Mucosa of descending colon (tissue), 3 donors: ENCODE data around the gene FRZB. TPM values are rescaled to one million over a fixed set of nuclear protein-coding genes. Genes with fewer than 3 reads are reported as not detected.

Source experiments
- ATAC-seq: fragments of 200-7000 bp; cut with Tn5 transposase; one replicate; pipeline ENCODE4 v1.9.1; 2020; ENCODE audit warnings: mild to moderate bottlenecking, moderate library complexity
- DNase-seq, 3 donors: peaks; one replicate each; pipeline ENCODE4 v3.0.0-alpha.2; 2020
- H3K36me3 ChIP-seq: fragments of 200-600 bp; one replicate; pipeline ENCODE4 v1.8.0; 2021; ENCODE audit warnings: low read depth, mild to moderate bottlenecking
- H3K4me1 ChIP-seq: fragments of 200-600 bp; one replicate; pipeline ENCODE4 v1.8.0; 2021; ENCODE audit warnings: low read depth, mild to moderate bottlenecking
- H3K4me3 ChIP-seq: fragments of 200-600 bp; one replicate; pipeline ENCODE4 v1.8.0; 2021; ENCODE audit warnings: mild to moderate bottlenecking
- H3K9me3 ChIP-seq: fragments of 200-600 bp; one replicate; pipeline ENCODE4 v1.8.0; 2021; ENCODE audit warnings: mild to moderate bottlenecking
- CTCF ChIP-seq: fragments of 200-600 bp; IDR thresholded peaks from one replicate; pipeline ENCODE4 v1.8.0; 2022; ENCODE audit warnings: antibody characterized with exemption, mild to moderate bottlenecking
- intact Hi-C, 2 donors: fragments of 100-400 bp; cut with DNase I in 1 of 2; cut with micrococcal nuclease in 1 of 2; formaldehyde crosslinking; loops; one replicate each; pipeline versions ENCODE4 v1.11.0 to v1.11.1; 2022; cut with DNase I, micrococcal nuclease
- total RNA-seq, 3 donors: library from RNA; stranded (reverse); fragmentation: NEBNext Ultra II Directional in 2 of 3; extraction: Animal tissue kit (Norgen Biotek cat#: 25700) in 2 of 3; gene quantifications; one replicate each; pipeline versions ENCODE4 v1.2.1 to v1.2.4, GENCODE V29; 2021 to 2023
- donor health status: DM: no; HTN: no; CAD: no; lungs with moderate emphysema.
- donor health status: DM: no; HTN: no; CAD: no.
- donor health status: DM: no; HTN: yes; CAD: no.

Gene FRZB
- total RNA-seq, 3 donors from 2014 or later: 5.9 to 15.7 (median 8.9) TPM

DNA sequence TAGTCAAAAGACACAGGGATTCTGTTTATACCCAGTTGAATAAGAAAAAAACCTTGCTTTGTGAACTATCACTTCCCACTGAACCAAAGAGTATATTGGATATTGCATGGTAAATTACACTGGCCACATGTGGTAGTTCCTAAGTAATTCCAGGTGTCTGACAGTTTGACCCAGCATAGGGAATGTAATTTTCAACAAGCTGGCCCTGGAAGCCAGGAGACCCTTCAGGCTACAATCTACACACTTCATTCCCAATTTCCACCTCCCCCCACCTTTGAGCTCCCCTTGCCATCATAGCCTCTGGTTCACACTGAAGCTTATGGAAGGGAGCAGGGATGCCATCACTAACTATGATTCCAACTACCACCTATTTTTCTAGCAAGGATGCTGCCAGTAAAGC, 2.8 kb downstream of the FRZB start:
- H3K9me3 ChIP-seq: no peaks in the 10 kb centered on the region
- no peak for DNase-seq
- no peak for TF ChIP-seq CTCF
- no peak for ATAC-seq
- no peak overlapping the region for H3K4me3 ChIP-seq
- H3K36me3 ChIP-seq: no peaks in the 10 kb centered on the region
- H3K4me1 ChIP-seq: peaks cover 9% of the 10 kb centered on the region
- intact Hi-C loops: no loop called here

DNA sequence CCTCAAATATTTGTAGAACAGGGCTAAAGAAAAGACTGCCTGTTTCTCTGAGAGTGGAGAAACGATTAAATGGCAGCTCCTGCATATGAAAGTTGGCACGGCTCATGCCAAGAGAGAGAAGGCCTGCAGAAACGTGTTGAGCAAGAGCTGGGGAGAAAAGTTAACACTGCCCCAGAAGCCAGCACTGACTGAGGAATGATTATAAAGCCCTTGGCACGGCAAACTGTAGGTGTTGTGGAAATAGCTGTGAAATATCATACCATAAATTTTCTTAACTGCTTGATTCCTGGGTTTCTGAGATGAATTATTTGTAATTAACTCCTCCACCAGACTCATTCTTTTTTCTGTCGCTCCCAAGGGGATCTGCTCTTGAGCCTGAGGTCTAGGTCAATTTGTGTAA, 4.3 kb downstream of the FRZB start:
- ATAC-seq: no peak
- DNase-seq: no peak
- intact Hi-C loops: no loop called here
- Histone ChIP-seq H3K9me3 (no peaks in the 10 kb centered on the region), H3K36me3 (no peaks in the 10 kb centered on the region), H3K4me1 (peaks cover 9% of the 10 kb centered on the region), H3K4me3 (no peak overlapping the region)
- no peak for TF ChIP-seq CTCF

GRCh38 chr2:182860858-182861257, 5.6 kb downstream of the FRZB start:
- H3K4me3 ChIP-seq: no peak overlapping the region
- H3K9me3 ChIP-seq: no peaks in the 10 kb centered on the region
- H3K36me3 ChIP-seq: no peaks in the 10 kb centered on the region
- no peaks in the 10 kb centered on the region for H3K4me1 ChIP-seq
- no peak for ATAC-seq
- intact Hi-C loops: no loop called here
- no peak for TF ChIP-seq CTCF
- no peak for DNase-seq

GRCh38 chr2:182858671-182859070, 7.8 kb downstream of the FRZB start:
- TF ChIP-seq CTCF: no peak
- no peak for ATAC-seq
- no peaks in the 10 kb centered on the region for H3K36me3 ChIP-seq
- H3K9me3 ChIP-seq: no peaks in the 10 kb centered on the region
- intact Hi-C loops: no loop called here
- no peak overlapping the region for H3K4me3 ChIP-seq
- no peak for DNase-seq
- no peaks in the 10 kb centered on the region for H3K4me1 ChIP-seq

DNA sequence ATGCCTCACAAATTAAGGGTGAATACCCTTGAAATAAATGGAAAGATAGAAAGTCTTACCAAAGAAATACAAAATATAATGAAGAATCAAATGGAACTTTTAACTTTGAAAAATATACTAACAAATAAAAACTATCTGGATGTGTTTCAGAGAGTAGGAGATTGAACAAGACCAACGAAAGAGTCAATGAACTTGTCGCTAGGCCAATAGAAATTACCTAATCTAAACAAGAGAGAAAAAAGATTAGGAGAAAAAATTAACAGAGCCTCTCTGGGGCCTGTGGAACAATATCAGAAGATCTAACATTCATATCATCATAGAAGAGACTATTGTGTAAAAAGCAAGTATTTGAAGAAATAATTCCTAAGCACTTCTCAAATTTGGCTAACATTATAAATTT, 11.1 kb downstream of the FRZB start:
- H3K9me3 ChIP-seq: no peaks in the 10 kb centered on the region
- intact Hi-C loops: no loop called here
- TF ChIP-seq CTCF: no peak
- ATAC-seq: no peak
- no peaks in the 10 kb centered on the region for H3K4me1 ChIP-seq
- no peak for DNase-seq
- no peak overlapping the region for H3K4me3 ChIP-seq
- no peaks in the 10 kb centered on the region for H3K36me3 ChIP-seq

DNA sequence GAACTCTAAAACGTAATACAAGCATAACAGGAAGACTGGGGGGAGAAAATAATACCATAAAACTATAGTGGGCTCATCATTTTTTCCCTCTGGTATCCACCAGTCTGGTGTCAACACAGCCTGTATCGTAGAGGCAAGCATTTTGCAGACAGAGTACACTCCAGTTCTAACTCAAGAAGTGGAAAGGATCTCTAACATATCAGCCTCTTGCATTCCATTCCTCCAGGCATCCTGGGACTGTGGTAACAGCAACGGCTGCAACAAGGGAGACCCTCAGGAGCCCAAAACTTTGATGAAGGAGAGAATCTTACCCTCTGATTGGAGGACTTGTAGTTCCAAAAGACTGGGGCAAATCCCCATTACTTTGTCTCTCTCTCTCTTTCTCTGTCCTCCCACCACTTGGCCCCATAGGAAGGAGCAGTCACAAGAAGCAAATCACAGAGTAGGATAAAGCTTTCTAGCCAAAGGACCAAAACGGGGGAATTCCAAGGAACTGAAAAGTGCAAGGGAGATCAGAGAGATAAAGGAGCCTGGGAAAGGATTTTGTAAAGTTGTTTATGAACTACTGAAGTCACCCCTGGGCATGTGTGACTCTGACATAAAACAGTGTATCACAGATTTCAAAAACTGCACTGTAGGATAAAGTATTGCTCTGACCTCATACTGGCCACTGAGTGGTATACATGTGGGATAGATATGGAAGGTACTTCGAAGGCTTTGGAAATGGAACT, 11.9 kb downstream of the FRZB start:
- ATAC-seq (no peak), DNase-seq (no peak)
- TF ChIP-seq CTCF: no peak
- H3K9me3 ChIP-seq: no peaks in the 10 kb centered on the region
- H3K36me3 ChIP-seq: no peaks in the 10 kb centered on the region
- no peak overlapping the region for H3K4me3 ChIP-seq
- intact Hi-C loops: no loop called here
- no peaks in the 10 kb centered on the region for H3K4me1 ChIP-seq
